CD4-positive, alpha-beta T cell (primary cell): Measurements from ENCODE around the gene GALM. TPM values are rescaled to one million over a fixed set of nuclear protein-coding genes. Genes with fewer than 3 reads are reported as not detected.

ENCODE experiments used
- ATAC-seq: fragments of 200-7000 bp; cut with Tn5 transposase; one replicate; pipeline ENCODE4 v1.10.0; 2022; ENCODE audit warnings: mild to moderate bottlenecking; ENCODE audit not compliant: poor library complexity
- CTCF ChIA-PET: fragments of 350-600 bp; sonication (Branson Sonifier 250); formaldehyde crosslinking; loops from one replicate; lab custom pipeline; 2021; ENCODE audit warnings: antibody characterized with exemption, inconsistent platforms; lab: Charles Lee
- POLR2A ChIA-PET: fragments of 350-600 bp; sonication (Branson Sonifier 250); formaldehyde crosslinking; loops from one replicate; lab custom pipeline; 2021; ENCODE audit warnings: antibody characterized with exemption, inconsistent platforms; lab: Charles Lee
- DNase-seq, 14 experiments: peaks; one replicate each; pipeline ENCODE4 v3.0.0-alpha.2; 2013 to 2020; ENCODE audit warnings: mixed read lengths in 2 of 14
- H3K27ac ChIP-seq, 2 donors: one replicate each; pipeline versions ENCODE4 v1.5.1 to v1.7.0; 2013; ENCODE audit warnings: low read length in 2 of 2, low read depth in 1 of 2, mild to moderate bottlenecking in 1 of 2
- H3K27me3 ChIP-seq, 2 experiments: 1 replicate in 1 of 2; 2 replicates in 1 of 2; pipeline versions ENCODE4 v1.6.1 to v1.7.0; 2013; ENCODE audit warnings: low read length in 2 of 2, control low read depth in 1 of 2, mild to moderate bottlenecking in 1 of 2, moderate library complexity in 1 of 2; ENCODE audit not compliant: insufficient read depth in 2 of 2, control insufficient read depth in 1 of 2
- H3K36me3 ChIP-seq: one replicate; pipeline ENCODE4 v1.6.1; 2013; ENCODE audit warnings: low read length, control low read depth; ENCODE audit not compliant: insufficient read depth
- H3K4me1 ChIP-seq: one replicate; pipeline ENCODE4 v1.6.1; 2013; ENCODE audit warnings: low read length, control low read depth; ENCODE audit not compliant: insufficient read depth
- H3K4me3 ChIP-seq: one replicate; pipeline ENCODE4 v1.5.1; 2013; ENCODE audit warnings: mild to moderate bottlenecking, low read length, moderate library complexity
- H3K9me3 ChIP-seq, 2 experiments: 1 replicate in 1 of 2; 2 replicates in 1 of 2; pipeline versions ENCODE4 v1.6.1 to v1.7.0; 2013; ENCODE audit warnings: low read length in 2 of 2, mild to moderate bottlenecking in 2 of 2, control low read depth in 1 of 2, moderate library complexity in 1 of 2; ENCODE audit not compliant: control insufficient read depth in 1 of 2, insufficient read depth in 1 of 2
- H3K27ac Mint-ChIP-seq: one replicate; pipeline ENCODE4 v1.8.0; 2020; ENCODE audit warnings: mixed read lengths
- H3K27me3 Mint-ChIP-seq: one replicate; pipeline ENCODE4 v1.8.0; 2021; ENCODE audit warnings: mixed read lengths
- H3K36me3 Mint-ChIP-seq: one replicate; pipeline ENCODE4 v1.8.0; 2021; ENCODE audit warnings: low read depth, mixed read lengths
- H3K4me1 Mint-ChIP-seq: one replicate; pipeline ENCODE4 v1.8.0; 2021; ENCODE audit warnings: low read depth, mixed read lengths
- H3K4me3 Mint-ChIP-seq: one replicate; pipeline ENCODE4 v1.8.0; 2020; ENCODE audit warnings: mild to moderate bottlenecking, mixed read lengths
- H3K9me3 Mint-ChIP-seq: one replicate; pipeline ENCODE4 v1.8.0; 2020; ENCODE audit warnings: mixed read lengths
- CTCF ChIP-seq: fragments of 200-600 bp; IDR thresholded peaks from one replicate; pipeline ENCODE4 v1.8.0; 2022; ENCODE audit warnings: antibody characterized with exemption, mild to moderate bottlenecking
- intact Hi-C, 2 experiments: fragments of 100-400 bp; cut with DNase I in 1 of 2; cut with micrococcal nuclease in 1 of 2; formaldehyde crosslinking; loops; one replicate each; pipeline versions ENCODE4 v1.15.1 to v1.9.0; 2023 to 2025; cut with DNase I, micrococcal nuclease
- total RNA-seq, 174 experiments: library from RNA in 2 of 174; stranded (reverse) in 2 of 174; gene quantifications; one replicate each; pipeline ENCODE4 v1.2.3 and lab custom pipeline; 2021 to 2026

GALM gene
- total RNA-seq, 2 experiments from 2014 or later, result 5.9 to 7.0 TPM

DNA sequence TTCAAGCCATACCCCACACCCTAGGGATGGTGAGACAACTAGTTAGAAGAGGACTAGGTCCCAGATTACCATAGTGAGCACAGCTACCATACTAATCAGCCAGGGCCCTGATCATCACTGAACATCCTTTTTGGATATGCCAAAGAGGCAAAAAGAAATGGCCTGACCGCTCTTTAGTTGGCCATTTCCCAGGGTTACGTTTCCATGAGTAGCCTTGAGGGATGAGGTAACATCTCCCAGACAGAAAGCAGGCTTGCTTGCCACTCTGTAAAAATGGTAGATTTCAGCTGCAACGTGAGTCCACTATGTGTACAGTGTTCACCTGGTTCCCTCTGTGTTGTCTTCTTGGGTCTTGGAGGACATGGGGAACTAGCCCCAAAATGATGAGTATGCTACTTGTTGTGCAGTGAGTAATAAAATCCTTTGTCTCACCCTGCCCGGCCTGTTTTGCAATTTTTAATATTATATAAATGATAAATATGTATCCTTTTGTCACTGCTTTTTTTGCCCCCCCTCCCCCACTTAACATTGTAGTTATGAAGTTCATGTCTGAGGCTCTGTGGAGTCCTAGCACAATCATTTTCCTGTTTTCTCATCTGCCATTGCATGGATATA, 8.9 kb upstream of the GALM start:
- H3K9me3 Mint-ChIP-seq, result no peaks in the 10 kb centered on the region
- CTCF ChIA-PET, result no interaction called here
- no peaks in the 10 kb centered on the region for H3K36me3 ChIP-seq
- ATAC-seq (no peak), DNase-seq (no peak)
- POLR2A ChIA-PET, result no interaction called here
- no peaks in the 10 kb centered on the region for H3K27me3 ChIP-seq
- H3K27ac Mint-ChIP-seq, result no peak overlapping the region
- no peaks in the 10 kb centered on the region for H3K36me3 Mint-ChIP-seq
- no peak overlapping the region for H3K4me3 Mint-ChIP-seq
- H3K4me1 ChIP-seq, result peaks cover 48% of the 10 kb centered on the region
- no peak for TF ChIP-seq CTCF
- H3K4me1 Mint-ChIP-seq, result peaks cover 37% of the 10 kb centered on the region
- no peak overlapping the region for H3K27ac ChIP-seq
- intact Hi-C loops, result no loop called here
- no peaks in the 10 kb centered on the region for H3K9me3 ChIP-seq
- no peak overlapping the region for H3K4me3 ChIP-seq
- H3K27me3 Mint-ChIP-seq, result no peaks in the 10 kb centered on the region

DNA sequence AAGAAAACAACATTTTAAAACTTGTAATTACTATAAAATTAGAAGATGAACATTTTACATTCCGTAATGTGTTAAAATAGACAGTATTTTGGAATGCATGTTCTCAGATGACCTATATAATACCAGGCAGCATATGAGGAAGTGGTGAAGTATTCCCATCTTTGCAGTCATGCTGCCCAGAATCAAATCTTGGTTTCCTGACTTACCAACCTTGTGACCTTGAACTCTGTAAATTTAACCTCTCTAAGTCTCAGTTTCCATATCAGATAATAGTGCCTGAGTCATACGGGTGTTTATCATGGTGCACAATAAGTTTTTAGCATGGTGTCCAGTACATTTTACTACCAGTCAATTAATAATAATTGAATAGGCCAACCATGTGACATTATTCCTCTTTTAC, 7.3 kb upstream of the GALM start:
- Mint-ChIP-seq H3K4me1 (peaks cover 28% of the 10 kb centered on the region), H3K4me3 (no peak overlapping the region), H3K27ac (no peak overlapping the region), H3K36me3 (no peaks in the 10 kb centered on the region), H3K27me3 (no peaks in the 10 kb centered on the region), H3K9me3 (no peaks in the 10 kb centered on the region)
- Histone ChIP-seq H3K27me3 (no peaks in the 10 kb centered on the region), H3K36me3 (no peaks in the 10 kb centered on the region), H3K27ac (no peak overlapping the region), H3K4me1 (peaks cover 48% of the 10 kb centered on the region), H3K4me3 (no peak overlapping the region), H3K9me3 (no peaks in the 10 kb centered on the region)
- ATAC-seq (no peak), DNase-seq (peak in 1 of 14 experiments; percentile 34)
- no peak for TF ChIP-seq CTCF
- CTCF ChIA-PET, result no interaction called here
- intact Hi-C loops, result no loop called here
- POLR2A ChIA-PET, result interaction anchor here (1.0 kb wide), 1 partner anchor 92 kb away, joined by 4 read pairs; the partner anchor contains the start of gene SRSF7

DNA sequence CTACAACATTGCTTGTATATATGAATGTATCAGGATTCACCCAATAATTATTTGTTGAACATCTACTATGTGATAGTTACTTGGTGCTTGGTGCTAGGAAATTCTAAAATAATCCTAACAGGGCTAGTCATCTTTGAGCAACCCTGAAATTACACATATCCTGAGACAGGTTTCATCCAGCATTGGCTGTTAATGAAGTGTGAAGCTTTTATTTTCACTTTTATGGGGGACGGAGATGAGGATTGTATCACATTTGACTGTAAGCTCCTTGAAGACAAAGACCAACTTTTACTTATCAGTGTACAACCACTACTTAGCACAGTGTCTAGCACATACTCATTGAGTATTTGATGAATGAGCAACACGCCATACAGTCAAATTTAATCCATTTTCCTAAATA, 6.8 kb upstream of the GALM start:
- no peak for DNase-seq
- H3K9me3 ChIP-seq, result no peaks in the 10 kb centered on the region
- H3K36me3 ChIP-seq, result no peaks in the 10 kb centered on the region
- no peak for TF ChIP-seq CTCF
- Mint-ChIP-seq H3K9me3 (no peaks in the 10 kb centered on the region), H3K27me3 (no peaks in the 10 kb centered on the region), H3K36me3 (no peaks in the 10 kb centered on the region), H3K27ac (no peak overlapping the region), H3K4me1 (peaks cover 28% of the 10 kb centered on the region), H3K4me3 (no peak overlapping the region)
- ChIA-PET POLR2A (interaction anchor here (1.0 kb wide), 1 partner anchor 92 kb away, joined by 4 read pairs; the partner anchor contains the start of gene SRSF7), CTCF (no interaction called here)
- peaks cover 46% of the 10 kb centered on the region for H3K4me1 ChIP-seq
- ATAC-seq, result no peak
- no peaks in the 10 kb centered on the region for H3K27me3 ChIP-seq
- no peak overlapping the region for H3K4me3 ChIP-seq
- intact Hi-C loops, result no loop called here
- H3K27ac ChIP-seq, result no peak overlapping the region
